HG02763 (cell line): ENCODE data around the gene PMM2.
"Not testable (repeated sequence)": the region's sequence is repeated elsewhere in the genome, so short reads cannot be mapped to it uniquely, and the experiment has no call there.

ENCODE experiments used
- ATAC-seq: cut with Tn5 transposase; IDR thresholded peaks from one replicate; pipeline ENCODE4 v1.9.1; 2021; ENCODE audit warnings: mild to moderate bottlenecking, moderate library complexity; ENCODE audit not compliant: unreplicated experiment

PMM2 gene

DNA sequence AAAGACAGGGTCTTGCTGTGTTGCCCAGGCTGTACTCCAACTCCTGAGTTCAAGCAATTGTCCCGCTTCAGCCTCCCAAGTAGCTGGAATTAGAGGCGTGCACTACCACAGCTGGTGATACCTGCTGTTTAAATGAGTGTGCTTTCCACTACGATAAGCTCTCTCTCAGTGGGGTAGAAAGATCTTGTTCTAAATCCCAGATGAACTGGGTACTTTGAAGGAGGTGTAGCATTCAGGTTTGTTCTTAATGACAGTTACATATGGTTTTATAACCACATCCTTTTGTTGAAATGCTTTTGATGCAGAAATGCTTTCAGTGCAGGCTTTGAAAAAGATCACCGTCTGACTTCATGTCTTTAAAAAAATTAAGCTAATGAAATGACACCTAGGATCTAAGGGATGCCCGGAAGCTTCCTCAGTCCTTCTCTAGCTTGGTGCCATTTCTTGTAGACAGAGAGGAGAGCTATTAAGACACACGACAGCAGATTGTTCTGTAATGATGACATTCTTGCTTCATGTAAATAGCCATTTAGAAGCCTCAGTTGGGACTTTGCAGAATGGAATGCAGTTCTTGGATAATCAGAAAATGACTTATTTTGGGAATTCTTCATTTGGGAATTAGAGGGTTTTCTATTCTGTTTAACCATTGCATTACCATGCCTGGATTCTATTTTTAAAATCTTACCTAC is 19.5 kb downstream of the PMM2 start:
- no peak for ATAC-seq

DNA sequence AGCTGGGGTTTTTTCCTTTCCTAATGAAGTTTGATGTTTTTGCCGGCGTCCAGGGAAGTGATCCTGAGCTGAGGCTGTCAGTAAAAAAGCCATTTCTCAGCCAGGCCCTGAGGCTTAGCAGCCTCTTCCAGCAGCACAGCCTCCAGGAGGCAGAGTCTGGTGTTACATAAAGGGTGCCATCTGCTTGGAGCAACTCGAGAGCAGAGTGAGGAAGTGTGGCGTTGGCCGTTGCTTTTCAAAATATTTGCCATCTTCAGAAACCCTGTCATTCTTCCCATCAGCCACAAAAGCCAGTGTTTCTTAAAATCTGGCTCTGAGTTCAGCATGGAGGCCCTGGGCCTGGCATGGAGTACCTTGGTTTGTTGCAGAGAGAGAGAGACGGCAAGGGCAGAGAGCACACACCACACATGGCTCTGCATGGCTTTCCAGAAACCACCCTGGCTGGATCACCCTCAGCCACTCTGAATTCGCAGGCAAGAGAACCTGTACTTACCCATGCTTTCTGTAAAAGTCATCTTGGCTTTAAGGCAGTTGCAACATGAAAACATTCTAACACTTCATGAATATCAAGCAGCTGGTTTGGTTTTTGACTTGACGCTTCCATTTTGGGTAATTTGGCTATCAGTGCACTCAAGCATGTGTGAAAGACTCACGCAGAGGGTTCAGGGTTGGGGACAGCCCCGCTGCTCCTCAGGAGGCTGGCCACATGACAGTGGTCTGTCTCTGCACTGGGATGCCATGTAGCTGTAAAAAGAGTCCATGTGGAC is 21.0 kb downstream of the PMM2 start:
- peak; percentile 72 for ATAC-seq

GRCh38 chr16:8819411-8820034 is 21.9 kb downstream of the PMM2 start:
- no peak for ATAC-seq

- no peak for ATAC-seq
Measured at GRCh38 chr16:8822403-8822802, 24.8 kb downstream of the PMM2 start.

- no peak for ATAC-seq
Measured at GRCh38 chr16:8826278-8826879, 28.7 kb downstream of the PMM2 start.

DNA sequence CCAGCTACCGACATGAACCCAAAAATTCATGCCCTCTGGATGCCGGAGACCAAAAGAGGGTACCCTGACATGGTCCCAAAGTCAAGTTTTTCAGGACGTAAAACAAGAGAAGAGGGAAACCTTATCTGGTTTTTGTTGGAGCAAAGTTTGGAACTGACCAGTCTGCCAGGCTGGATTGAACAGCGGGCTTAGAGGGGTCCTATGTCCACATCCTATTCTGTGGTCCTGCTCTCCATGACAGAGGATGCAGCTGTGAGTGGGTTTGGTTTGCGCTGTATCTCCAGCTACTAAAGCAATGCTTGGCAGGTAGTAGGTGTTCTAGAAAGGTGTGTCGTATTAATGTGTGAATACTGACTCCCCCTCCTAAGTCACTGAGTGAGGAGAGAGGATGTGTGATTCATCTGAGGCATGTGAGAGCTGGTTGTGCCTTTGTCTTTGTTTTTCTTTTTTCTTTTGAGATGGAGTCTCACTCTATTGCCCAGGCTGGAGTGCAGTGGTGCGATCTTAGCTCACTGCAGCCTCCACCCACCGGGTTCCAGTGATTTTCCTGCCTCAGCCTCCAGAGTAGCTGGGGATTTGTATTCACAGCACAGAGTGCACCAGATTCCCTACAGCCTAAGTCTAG is 31.0 kb downstream of the PMM2 start:
- ATAC-seq, result no peak

DNA sequence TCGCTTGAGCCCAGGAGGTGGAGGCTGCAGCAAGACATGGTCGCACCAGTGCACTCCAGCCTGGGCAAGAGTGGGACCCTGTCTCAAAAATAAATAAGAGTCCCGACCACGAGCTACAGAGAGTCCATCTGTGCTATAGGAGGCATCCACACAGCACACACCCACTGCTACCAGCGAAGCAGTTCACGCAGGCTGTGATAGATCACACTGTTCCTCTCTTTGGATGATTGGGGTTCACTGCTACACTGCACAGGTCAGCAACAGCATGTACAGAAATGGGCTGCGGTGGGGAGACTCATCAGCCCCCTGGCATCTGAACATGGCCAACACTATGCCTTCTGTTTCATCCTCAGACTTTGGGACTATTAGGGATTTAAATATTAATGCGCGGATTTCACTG is 33.8 kb downstream of the PMM2 start:
- no peak for ATAC-seq

- ATAC-seq, result no peak
Measured at GRCh38 chr16:8831871-8832716, 34.5 kb downstream of the PMM2 start.

- ATAC-seq, result no peak
Measured at GRCh38 chr16:8832717-8833105, 35.1 kb downstream of the PMM2 start.

DNA sequence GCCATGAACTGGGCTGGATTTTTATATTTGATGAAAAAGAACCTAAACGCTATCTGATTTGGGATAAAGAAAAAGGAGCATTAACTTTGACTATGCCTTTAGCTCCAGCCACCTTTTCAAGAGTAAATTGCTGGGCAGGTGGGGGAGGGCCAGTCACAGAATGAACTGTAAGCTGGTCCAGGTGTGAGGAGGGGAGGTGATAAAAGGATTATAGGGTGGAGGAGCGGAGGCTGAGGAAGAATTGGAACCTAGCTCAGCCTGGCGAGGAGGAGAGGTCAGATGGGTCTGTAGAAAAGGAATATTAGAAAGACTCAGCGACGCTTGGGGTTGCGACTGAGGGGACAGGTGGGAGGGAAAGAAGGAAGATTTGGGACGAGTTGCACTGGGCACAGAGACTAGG is 39.2 kb downstream of the PMM2 start:
- not testable (repeated sequence) for ATAC-seq

DNA sequence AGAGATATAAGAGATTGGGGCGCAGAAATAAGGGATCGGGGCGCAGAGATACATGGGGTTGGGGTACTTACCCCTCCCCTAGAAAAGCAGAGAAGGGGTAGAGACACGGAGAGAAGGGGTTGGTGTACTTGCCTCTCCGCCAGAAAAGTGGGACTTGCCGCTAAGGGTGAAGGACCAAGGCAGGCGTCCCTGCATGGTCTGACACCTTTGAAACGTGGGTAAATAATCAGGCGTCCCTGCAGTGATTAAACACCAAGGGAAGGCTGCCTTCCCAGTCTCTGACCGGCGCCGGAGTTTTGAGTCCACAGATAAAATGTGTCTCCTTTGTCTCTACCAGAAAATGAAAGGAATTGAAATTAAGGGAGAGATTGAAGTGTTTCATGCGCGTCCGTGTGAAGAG is 40.0 kb downstream of the PMM2 start:
- not testable (repeated sequence) for ATAC-seq

DNA sequence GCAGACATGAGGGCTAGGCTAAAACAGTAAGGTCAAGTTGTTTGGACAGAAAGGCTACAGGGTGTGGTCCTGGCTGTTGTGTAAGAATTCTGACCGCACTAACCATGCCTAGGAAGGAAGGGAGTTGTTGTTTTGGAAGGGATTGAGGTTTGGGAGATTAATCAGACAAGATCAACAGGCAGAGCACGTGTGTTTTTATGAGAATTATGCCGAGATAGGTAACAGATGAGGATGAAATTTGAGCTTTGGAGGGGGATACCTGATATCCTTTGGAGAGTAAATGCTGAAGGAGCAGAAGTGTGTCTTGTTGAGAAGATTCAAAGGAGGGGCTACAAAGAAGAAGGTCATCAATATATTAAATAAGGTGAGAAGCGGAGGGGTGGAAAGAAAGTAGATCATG is 44.4 kb downstream of the PMM2 start:
- not testable (repeated sequence) for ATAC-seq

DNA sequence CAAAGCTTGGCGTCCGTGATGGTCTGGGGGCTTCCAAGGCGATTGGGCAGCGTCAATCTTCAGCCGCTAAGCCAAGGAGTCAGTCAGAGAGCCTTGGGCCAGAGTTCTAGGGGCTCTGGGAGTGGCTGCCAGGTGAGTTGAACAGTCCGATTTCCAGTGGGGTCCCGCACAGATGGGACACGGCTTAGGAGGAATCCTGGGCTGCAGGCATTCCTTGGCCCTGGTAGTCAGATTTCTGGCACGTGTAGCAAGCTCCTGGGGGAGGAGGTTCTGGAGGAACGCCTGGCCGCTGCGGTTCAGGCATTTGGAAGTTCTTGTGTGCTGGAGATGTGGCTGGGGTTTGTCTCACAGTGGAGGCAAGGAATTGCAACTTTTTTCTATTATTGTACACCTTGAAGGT is 45.7 kb downstream of the PMM2 start:
- ATAC-seq, result not testable (repeated sequence)

GRCh38 chr16:8845699-8846298 is 48.2 kb downstream of the PMM2 start:
- ATAC-seq, result no peak

DNA sequence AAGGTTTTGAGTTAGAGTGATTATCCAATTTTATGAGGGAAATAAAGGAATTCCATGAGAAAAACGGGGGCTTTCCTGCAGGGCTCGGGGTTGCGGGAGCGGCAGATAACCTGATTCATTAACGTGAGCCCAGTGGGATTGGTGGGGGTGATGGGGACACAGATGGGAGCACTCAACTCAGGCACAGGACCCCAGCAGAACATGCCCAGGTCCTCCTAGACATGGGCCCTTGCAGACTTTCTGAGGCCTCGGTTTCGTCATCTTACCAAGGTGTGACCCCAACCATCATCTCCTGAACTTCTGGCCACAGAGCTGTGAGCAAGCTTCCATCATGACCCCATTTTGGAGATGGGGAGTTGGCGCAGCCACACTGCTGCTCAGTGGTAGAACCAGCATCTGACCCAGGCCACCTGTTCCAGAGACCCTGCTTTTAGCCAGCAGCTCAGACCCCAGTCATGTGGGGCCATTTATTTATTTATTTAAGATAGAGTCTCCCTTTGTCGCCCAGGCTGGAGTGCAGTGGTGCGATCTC is 48.8 kb downstream of the PMM2 start:
- no peak for ATAC-seq

DNA sequence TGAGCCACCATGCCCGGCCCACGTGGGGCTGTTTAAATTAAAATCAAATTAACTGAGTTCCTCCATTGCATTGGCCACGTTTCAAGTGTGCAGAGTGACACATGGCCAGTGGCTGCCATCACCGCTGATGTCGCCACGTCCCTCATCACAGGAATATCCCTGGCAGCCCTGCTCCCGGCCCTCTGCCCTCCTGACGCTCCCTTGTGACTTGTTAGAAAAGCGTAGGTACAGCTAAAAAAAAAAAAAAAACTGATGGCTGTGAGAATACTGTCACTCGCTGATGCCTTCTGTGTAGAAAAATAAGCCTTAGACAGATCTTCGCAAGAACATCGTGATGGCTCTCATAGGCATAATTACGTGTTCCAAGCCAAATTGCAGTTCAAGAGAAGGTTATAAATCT is 49.5 kb downstream of the PMM2 start:
- no peak for ATAC-seq

DNA sequence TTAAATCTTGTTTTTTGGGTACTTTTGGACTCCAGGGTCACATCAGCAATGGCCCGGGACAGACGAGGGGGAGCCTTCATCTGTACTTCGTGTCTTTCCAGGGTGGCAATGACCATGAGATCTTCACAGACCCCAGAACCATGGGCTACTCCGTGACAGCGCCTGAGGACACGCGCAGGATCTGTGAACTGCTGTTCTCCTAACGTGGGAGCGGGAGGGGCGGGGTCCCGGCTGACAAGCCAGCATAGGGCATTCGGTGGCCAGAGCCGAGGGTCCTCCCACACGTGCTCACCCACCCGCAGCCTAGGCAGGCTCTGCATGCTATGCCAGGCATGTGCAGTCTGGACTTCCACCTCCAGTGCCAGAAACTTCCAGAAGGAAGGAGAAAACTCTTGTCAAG is 50.0 kb downstream of the PMM2 start:
- no peak for ATAC-seq

- ATAC-seq, result no peak
Measured at GRCh38 chr16:8848231-8848938, 50.7 kb downstream of the PMM2 start.

DNA sequence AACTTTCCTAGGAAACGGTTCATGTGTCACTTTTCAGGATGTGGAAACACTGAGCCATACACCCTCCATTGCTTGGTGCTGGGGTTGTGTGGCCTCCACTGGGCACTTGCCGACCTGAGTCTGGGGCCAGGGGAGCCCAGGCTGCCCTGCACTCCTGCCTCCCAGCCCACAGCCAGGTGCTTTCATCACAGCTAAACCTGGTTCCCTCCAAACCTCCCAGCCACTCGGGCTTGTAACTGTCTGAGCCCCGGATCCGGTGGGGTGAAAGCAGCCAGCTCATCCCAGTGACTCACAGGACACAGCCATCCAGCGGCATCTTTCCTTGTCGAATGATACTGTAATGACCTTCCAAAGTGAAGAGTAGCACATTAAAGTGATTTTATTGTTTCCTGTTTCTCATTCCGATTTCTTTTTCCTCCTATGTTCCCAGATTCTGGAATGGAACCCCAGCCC is 51.3 kb downstream of the PMM2 start:
- ATAC-seq, result no peak
